Breast epithelium (tissue), 3 donors: Measurements from ENCODE around the gene INSM1.

ENCODE experiments used
- POLR2A ChIP-seq: fragments of 450-650 bp; IDR thresholded peaks from one replicate; pipeline ENCODE4 v1.6.1; 2016; ENCODE audit warnings: antibody characterized with exemption, mild to moderate bottlenecking, moderate library complexity
- POLR2AphosphoS5 ChIP-seq, 3 donors: sonication (generic); formaldehyde crosslinking; IDR thresholded peaks; one replicate each; pipeline ENCODE4 v1.6.1; 2017; ENCODE audit warnings: antibody characterized with exemption in 3 of 3
- TF ChIP-seq, protein P1 (sequence below), 3 donors: fragments of 450-650 bp; IDR thresholded peaks; one replicate each; pipeline ENCODE4 v1.5.1; 2016 to 2017; ENCODE audit warnings: antibody characterized with exemption in 3 of 3, mild to moderate bottlenecking in 3 of 3, moderate library complexity in 3 of 3

DNA sequence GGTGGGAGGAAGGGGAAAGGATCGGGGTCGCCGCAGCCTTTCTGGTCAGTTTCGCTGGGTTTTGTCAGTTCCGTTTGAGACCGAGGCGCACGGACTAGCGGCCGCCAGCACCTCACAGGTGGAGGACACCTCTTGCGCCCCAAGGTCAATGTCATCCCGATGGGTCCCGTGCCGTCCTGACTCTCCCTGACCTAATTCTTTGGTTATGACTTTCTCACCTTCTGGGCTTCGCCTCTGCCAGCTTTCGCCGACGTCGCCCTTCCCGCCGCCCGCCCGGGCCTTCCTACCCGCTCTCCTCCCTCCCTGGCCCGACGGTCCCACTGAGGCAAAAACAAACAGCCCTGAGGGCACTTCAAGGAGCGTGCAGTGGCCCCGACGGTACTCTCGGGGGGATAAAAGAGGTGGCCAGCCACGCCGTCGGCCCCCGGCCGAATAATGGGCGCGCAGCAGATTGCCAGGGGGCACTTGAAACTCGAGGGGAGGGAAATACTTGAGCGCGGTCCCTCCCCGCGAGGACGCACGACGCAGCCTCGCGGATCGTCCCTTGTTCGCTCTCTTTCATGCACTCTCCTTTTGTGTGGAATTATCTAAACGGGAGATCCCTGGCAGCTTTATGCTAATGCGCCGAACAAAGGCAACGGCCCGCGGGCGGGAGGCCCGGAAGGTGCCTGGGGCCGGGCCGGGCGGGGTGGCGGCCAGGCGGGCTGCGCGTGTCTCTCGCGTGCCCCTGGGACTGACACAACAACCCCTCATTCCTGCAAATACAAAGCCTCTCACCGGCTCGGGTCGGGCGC lies 3.9 kb upstream of the INSM1 start:
- TF ChIP-seq, protein P1, sequence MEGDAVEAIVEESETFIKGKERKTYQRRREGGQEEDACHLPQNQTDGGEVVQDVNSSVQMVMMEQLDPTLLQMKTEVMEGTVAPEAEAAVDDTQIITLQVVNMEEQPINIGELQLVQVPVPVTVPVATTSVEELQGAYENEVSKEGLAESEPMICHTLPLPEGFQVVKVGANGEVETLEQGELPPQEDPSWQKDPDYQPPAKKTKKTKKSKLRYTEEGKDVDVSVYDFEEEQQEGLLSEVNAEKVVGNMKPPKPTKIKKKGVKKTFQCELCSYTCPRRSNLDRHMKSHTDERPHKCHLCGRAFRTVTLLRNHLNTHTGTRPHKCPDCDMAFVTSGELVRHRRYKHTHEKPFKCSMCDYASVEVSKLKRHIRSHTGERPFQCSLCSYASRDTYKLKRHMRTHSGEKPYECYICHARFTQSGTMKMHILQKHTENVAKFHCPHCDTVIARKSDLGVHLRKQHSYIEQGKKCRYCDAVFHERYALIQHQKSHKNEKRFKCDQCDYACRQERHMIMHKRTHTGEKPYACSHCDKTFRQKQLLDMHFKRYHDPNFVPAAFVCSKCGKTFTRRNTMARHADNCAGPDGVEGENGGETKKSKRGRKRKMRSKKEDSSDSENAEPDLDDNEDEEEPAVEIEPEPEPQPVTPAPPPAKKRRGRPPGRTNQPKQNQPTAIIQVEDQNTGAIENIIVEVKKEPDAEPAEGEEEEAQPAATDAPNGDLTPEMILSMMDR (IDR thresholded peaks at IDR 0.05): no peak
- TF ChIP-seq POLR2A (no peak), POLR2AphosphoS5 (IDR thresholded peaks at IDR 0.05) (no peak)
